GM13976 (cell line): ENCODE data around the gene TAL2.

Experiments used
- DNase-seq: peaks from one replicate; pipeline ENCODE4 v3.0.0; 2012; ENCODE audit warnings: low spot score
- CTCF ChIP-seq: IDR thresholded peaks from 2 replicates; pipeline ENCODE4 v1.5.1; 2012; ENCODE audit warnings: borderline replicate concordance, mild to moderate bottlenecking; ENCODE audit not compliant: insufficient read depth; ENCODE audit errors: extremely low read depth, missing control alignments, control extremely low read depth
- in situ Hi-C: fragments of 300-500 bp; cut with MboI; formaldehyde crosslinking; loops from one replicate; pipeline ENCODE4 v1.12.0; 2022; ENCODE audit warnings: low sequenced_read_pairs, mixed read lengths, inconsistent platforms; ENCODE audit not compliant: unreplicated experiment

The TAL2 gene

GRCh38 chr9:105639936-105640335, 22.3 kb upstream of the TAL2 start:
- no peak for DNase-seq
- no peak for TF ChIP-seq CTCF
- in situ Hi-C loops = no loop called here

- no peak for TF ChIP-seq CTCF
- DNase-seq = no peak
- in situ Hi-C loops = no loop called here
Measured at GRCh38 chr9:105643795-105644194, 18.5 kb upstream of the TAL2 start.

DNA sequence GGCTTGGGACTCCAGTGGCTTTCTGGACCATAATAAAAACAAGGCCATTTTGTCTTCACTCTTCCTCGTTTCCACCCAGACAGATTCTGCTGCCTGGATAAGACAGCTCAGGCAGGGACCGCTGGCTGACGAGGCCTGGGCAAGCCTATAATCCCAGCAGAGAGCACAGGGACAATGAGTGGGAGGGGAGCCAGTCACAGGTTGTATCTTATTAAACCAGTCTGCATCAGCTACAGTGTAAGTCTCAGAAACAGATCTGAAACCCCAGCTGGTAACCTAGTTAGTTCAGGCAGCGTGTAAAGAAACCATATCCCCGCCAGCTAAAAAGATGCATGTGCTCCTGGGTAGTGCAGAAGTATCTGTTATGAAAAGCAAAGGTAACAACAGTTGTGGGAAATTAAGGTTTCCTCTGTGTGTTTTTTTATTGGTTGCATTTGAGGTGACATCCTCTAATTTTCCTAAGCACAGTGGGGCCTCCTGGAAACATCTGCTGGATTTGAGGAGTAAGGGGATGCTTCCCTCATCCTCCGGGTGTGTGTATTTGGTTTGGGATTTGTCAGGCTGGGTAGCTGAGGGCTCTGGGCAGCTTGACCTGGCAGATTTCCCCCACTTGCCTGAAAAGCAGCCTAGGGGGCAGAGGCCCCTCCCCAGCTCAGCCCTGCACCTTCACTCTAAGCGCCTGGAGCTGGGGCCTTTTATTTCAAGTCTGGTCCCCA, 15.2 kb upstream of the TAL2 start:
- no peak for TF ChIP-seq CTCF
- no peak for DNase-seq
- in situ Hi-C loops = no loop called here

GRCh38 chr9:105647595-105648349, 14.5 kb upstream of the TAL2 start:
- TF ChIP-seq CTCF = no peak
- in situ Hi-C loops = no loop called here
- DNase-seq = no peak

GRCh38 chr9:105651806-105652205, 10.5 kb upstream of the TAL2 start:
- no peak for DNase-seq
- in situ Hi-C loops = no loop called here
- TF ChIP-seq CTCF = no peak

GRCh38 chr9:105656131-105656921, 5.9 kb upstream of the TAL2 start:
- in situ Hi-C loops = no loop called here
- peak; percentile 83 for DNase-seq
- TF ChIP-seq CTCF = peak; percentile 70
